IPS DF 19.7 (cell line): ENCODE results near the gene CAMK2A.

Experiments
- DNase-seq: peaks from one replicate; pipeline ENCODE4 v3.0.0-alpha.2; 2013; ENCODE audit warnings: low read depth, low spot score

Gene CAMK2A

GRCh38 chr5:150214289-150214688 is 75.3 kb downstream of the CAMK2A start:
- no peak for DNase-seq

- DNase-seq, result no peak
These were observed 76.0 kb downstream of the CAMK2A start for GRCh38 chr5:150213530-150213929.

- peak; percentile 75 for DNase-seq
These were observed 78.2 kb downstream of the CAMK2A start for GRCh38 chr5:150211156-150212030.

- DNase-seq, result no peak
These were observed 78.9 kb downstream of the CAMK2A start for GRCh38 chr5:150210644-150211043.

GRCh38 chr5:150209099-150209635 is 80.4 kb downstream of the CAMK2A start:
- no peak for DNase-seq

DNA sequence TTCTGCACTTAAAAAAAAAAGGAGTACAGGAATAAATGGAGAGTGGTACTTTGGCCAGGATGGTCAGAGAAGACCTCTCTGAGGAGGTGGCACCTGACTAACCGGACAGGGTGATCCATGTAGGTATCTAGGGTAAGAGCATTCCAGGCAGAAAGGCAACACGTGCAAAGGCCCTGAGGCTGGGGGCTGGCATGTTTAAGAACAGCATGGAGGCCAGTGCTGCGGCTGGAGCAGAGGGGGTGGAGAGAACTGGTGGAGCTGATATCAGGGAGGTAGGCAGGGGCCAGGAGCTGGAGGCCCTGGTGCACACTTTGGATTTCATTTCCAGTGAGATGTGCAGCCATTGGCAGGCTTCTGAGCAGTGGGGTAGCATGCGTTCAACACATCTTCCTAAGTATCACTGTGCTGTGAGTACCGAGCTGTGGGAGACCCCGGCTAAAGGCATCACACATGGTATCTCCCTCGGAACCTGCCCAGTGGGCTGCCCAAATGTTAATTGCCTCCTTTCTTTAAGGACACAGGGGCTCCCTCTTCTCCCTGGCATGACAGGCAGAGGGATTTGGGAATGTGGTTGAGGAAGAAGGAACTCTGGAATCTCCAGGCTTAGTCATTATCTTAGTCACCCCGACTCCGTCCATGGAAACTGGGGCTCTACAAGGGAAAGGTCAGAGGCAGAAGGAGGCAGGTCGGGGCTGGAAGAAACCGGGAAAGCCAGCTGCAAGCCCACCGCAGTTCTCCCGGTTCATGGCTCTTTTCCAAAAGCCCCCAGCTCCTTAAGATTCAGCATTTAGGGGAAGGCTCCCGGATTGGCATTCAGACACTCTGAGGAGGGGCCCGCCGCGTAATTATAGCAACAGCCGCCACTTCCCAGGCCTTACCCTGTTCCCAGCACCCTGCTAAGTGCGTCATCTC is 81.1 kb downstream of the CAMK2A start:
- DNase-seq, result no peak

DNA sequence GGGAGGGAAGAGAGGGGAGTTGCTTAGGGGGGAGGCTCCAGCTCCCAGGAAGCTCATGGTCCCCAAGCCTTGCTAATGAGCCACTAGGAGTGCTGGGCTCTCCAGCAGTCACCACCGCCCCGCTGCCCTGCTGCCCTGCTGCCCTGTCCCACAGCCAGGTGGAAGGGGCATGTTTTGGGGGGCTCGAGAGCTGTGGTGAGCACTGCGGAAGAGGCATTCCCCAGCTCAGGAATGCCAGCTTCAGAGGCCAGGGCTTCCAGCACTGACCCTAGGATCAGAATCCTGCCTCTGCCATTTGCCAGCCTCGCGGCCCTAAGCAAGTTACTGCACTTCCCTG is 82.8 kb downstream of the CAMK2A start:
- no peak for DNase-seq

DNA sequence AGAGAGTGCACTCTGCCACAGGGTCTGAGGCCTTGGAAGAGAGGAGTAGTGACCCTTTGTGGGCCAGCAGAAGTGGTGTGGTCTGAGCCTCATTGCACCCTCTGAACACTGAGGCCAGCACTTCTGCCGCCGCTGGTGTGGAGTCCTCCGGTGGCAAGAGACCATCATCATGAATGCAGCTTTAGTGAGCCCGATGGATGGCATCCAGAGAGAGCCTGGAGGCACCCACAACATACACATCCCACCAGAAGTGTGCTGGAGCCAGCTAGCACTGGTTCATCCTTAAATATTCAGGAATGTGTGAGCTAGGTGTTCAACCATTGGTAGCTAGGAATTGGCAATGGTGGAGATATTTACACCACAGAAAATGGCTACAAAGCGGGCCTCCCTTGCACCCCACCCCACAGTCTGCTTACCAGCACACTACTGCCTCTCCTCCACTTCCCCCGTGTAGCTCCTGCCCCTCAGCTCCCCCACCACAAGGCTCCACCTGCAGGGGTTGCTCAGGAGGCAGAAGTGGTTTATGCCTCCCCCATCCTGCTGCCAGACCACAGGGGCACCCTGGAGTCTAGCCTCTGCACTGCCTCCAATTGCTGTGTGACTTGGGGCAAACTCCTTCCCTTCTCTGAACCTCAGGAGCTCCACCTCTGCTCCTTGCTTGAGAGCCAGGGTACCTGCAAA is 83.3 kb downstream of the CAMK2A start:
- DNase-seq, result no peak

GRCh38 chr5:150204590-150204960 is 85.0 kb downstream of the CAMK2A start:
- DNase-seq, result no peak

DNA sequence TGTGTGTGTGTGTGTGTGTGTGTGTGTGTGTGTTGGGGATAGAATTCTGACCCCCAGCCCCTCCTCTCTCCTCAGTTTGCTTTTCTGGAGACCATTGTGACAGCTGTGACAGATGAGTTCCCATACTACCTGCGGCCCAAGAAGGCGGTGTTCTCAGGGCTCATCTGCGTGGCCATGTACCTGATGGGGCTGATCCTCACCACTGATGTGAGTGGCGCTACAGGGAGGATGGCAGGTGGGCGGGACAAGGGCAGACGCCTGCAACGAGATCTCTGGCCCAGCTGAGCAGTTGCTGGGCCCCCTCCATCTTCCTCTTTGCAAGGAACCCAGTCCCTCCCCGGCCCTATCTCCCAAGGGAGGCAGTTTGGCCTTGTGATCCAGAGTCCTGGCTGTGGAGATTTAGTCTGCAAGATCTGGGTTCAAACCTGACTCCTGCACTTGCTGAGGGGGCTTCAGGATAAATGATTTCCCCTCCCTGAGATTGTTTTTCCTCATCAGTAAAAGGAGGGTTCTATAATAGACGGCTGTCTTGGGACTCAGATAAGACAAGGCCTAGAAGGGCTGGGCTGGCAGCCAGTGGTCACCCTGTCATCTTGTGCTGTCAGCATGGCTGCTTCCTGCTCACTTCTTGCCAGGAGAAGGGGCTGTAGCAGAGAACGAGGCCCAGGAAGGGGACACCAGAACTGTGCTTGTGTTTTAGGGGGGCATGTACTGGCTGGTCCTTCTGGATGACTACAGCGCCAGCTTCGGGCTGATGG is 85.6 kb downstream of the CAMK2A start:
- no peak for DNase-seq

DNA sequence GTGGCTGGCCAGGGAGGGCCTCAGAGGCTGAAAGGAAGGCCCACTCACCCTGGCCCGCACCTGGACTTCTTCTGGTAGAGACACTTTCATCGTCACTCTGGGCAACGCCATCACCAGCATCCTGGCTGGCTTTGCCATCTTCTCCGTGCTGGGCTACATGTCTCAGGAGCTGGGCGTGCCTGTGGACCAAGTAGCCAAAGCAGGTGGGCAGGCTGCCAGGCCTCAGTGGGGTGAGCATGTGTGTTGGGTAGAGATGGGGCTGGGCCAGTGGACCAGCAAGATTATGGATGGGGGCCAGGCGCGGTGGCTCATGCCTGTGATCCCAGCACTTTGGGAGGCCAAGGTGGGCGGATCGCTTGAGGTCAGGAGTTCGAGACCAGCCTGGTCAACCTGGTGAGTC is 87.1 kb downstream of the CAMK2A start:
- DNase-seq, result no peak

DNA sequence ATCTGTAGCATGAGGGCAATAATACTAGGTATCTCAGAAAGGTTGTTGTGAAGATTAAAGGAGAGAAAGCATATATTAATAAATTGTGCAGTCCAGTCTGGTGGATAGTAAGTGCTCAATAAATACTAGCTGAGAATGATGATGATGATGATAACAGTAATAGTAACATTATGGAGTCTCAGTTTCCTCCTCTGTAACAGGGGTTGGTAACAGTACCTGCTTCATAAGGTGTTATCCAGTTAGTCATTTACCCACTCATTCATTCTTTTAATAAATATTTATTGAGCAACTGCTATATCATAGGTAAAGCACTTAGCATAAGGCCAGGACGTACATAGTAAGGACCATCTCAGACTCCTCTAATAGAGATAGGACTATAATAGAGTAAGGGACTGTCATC is 92.1 kb downstream of the CAMK2A start:
- no peak for DNase-seq

DNA sequence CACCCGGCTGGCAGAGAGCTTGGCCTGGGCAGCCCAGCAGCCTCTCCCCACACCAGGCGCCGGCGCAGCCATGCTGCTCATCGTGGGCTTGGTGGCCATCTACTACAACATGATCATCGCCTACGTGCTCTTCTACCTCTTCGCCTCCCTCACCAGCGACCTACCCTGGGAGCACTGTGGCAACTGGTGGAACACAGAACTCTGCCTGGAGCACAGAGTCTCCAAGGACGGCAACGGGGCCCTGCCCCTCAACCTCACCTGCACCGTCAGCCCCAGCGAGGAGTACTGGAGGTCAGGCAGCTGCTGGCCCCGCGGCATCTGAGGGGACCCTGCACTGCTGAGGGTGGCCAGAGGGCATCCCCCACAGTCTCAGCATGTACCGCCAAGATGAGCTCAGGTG is 92.6 kb downstream of the CAMK2A start:
- no peak for DNase-seq

DNA sequence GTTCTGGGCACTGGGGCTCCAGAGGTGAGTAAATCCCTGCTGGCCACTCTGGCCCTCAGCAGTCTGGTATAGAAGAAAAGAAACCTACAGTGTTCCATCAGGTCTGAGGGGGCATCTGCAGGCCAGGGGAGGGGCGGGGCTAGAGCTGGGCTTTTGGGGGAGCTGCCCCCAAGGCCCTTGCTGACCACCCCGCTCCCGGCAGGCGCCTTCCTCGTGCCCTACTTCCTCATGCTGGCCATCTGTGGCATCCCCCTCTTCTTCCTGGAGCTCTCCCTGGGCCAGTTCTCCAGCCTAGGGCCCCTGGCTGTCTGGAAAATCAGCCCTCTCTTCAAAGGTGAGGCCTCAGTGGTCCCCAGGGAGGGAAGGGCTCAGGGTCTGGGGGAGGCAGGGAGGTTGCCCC is 93.1 kb downstream of the CAMK2A start:
- DNase-seq, result no peak

GRCh38 chr5:150195736-150196485 is 93.7 kb downstream of the CAMK2A start:
- no peak for DNase-seq

DNA sequence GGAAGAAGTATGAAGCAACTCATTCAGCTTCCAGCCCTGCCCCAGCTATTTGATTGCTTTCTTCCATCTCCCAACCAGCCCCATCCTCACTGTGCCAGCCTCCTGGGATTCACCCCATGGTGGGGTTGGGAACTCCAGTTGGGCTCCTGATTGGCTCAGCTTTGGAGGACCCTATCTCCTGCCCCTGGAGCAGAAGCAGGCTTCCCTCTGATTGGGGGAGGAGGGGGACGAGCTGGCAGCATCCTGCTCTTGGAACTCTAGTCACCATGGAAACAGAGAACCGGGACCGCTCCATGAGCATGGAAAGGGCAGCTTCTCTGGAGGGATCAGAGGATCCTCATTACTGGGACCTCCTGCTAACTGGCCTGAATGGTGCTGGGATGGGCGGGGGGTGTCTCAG is 97.1 kb downstream of the CAMK2A start:
- no peak for DNase-seq

DNA sequence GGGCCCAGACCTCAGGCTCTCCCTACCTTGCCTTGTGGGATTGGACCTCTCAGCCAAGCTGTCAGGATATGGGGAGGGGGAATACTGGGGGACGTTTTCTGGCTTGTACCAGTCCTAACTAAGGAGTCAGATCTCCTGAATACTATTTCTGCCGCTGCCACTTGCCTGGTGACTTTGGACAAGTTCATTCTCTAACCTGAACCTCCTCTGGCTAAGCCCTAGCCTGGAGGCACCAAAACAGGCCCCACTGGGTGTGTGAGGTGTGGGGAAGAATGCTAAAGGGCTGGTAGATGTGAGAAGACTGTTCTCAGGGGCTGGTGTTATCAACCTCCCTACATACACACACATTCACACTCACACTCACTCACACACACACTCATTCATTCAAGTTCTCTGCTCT is 98.6 kb downstream of the CAMK2A start:
- DNase-seq, result no peak

DNA sequence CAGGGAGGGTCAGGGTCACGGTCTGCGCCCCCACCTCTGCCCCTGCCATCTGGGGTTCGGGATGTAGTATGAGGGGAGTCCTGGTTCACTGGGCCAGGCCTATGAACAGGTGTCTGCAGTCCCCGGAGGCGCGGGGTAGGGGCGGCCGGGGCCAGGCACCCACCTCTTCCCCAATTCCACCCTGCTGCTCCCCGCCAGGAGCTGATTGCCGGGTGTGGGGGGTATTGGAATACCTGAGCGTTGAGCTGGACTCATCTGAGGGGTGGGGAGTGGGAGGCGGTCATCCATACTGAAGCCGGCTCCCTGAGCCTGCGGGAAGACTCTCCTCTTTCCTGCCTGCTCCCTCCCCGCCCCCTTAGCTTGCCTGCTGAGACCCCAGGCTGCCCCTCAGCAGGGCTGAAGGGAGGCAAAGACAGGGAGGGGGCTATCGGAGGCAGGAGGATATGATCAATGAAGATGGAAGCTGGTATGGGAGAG is 99.0 kb downstream of the CAMK2A start:
- DNase-seq, result no peak

DNA sequence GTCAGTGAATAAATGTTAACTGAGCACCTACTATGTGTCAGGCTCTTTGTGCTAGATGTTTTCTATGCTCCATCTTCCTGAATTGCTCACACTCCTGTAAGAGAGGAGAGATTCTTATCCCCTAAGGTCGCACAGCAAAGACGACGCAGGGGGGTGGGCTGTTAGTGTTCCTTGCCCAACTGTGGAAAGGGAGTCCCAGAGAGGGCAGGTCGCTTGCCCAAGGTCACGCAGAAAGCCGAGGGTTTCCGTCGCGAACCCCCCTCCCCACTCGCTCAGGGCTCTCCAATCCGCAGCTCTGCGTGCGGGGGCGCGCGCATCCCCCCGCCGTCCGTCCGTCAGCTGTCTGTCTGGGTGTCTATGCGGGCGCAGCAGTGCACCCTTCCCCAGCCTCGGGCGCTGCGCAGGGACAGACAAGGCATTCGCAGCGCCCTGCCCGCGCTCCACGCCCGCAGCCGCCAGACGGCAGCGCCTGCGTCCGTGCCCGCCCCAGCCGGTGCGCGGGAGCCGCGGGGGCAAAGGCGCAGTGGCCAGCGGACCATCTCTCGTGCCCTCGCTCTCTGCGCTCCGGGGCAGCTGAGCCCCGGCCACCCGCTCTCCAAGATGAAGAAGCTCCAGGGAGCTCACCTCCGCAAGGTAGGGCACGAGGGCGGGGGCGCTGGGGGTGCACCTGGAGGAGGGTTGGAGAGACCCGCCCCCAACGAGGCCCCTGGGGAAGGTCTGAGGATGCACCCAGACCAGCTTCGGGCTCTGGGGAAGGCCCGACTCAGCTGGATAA is 99.7 kb downstream of the CAMK2A start, which contains the start of gene SLC6A7:
Gene SLC6A7, plus strand, starts transcription at position 335 of the 775 bp plus-strand sequence. Its CDS starts 266 bp downstream, at position 601.
- no peak for DNase-seq
